OCI-M1 (cell line): ENCODE measurements around the gene PCDH11Y.
"Not testable (repeated sequence)": the region's sequence is repeated elsewhere in the genome, so short reads cannot be mapped to it uniquely, and the experiment has no call there.

Source experiments
- DNase-seq: peaks from one replicate; lab custom pipeline; 2025; lab: John Stamatoyannopoulos, UW

PCDH11Y gene

DNA sequence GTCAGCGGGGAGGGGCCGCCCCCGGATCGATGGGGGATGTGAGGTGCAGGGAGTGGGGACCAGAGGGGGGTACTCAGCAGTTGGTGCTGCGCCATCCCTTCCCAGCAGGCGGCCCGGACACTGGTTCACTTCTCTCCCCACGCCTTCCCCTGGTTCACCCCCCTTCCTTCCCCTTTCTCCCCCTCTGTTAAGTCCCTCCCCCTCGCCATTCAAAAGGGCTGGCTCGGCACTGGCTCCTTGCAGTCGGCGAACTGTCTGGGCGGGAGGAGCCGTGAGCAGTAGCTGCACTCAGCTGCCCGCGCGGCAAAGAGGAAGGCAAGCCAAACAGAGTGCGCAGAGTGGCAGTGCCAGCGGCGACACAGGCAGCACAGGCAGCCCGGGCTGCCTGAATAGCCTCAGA, at the start of gene PCDH11Y:
TSS of gene PCDH11Y (plus strand) at position 240 of the 400 bp plus-strand sequence. CDS start 56,804 bp downstream, outside the sequence.
- DNase-seq, result not testable (repeated sequence)

- DNase-seq, result not testable (repeated sequence)
Measured at GRCh38 chrY:4967894-4968293, 32.2 kb upstream of the PCDH11Y start.

DNA sequence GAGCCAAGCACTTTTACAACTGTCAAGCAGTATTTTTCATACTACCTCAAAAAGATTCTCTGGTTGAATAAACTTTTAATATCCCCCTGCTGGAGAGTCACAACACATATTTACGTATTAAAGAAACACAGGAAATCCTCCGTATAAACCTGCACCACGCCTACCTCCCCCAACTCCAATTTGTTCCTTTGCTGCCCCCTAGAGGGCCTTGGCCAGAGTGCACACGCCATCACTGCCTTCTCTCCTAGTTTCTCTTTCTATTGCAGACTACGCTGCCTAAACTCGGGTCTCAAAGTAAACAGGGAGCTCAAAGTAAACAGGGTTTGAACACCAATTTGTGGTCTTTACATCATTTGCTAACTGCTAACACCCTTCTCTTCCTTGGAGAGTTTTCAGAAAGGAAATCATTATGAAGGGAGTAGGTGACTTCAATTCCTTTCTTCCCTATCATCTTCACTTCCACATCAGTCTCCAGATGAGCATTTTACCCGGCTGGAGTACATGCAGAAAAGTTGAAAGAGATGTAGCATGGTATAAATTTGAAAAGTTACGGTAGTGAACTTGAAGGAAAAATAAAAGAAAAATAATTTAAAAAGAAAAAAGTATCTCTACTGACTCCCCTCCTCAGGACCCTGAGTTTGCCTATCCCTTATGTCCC, 8.2 kb upstream of the PCDH11Y start:
- DNase-seq, result not testable (repeated sequence)

DNA sequence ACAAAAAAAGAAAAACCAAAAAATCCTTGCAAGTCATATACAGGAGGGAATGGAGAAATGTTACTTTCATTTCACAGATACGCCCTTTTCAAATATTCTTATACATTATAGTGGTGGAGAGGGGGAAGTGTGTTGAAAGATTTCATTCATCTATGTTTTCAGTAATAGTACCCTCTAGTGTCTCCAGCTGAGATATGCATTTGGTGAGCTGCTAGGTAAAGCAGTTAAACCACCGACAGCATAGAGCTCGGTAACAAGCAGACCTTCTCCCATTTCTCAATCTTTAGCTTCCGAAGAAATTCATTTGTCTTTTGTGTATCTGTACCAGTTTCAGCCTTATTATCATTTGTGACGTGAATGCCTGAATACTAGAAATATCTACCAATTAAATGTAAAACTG, 5.2 kb upstream of the PCDH11Y start:
- DNase-seq, result not testable (repeated sequence)

DNA sequence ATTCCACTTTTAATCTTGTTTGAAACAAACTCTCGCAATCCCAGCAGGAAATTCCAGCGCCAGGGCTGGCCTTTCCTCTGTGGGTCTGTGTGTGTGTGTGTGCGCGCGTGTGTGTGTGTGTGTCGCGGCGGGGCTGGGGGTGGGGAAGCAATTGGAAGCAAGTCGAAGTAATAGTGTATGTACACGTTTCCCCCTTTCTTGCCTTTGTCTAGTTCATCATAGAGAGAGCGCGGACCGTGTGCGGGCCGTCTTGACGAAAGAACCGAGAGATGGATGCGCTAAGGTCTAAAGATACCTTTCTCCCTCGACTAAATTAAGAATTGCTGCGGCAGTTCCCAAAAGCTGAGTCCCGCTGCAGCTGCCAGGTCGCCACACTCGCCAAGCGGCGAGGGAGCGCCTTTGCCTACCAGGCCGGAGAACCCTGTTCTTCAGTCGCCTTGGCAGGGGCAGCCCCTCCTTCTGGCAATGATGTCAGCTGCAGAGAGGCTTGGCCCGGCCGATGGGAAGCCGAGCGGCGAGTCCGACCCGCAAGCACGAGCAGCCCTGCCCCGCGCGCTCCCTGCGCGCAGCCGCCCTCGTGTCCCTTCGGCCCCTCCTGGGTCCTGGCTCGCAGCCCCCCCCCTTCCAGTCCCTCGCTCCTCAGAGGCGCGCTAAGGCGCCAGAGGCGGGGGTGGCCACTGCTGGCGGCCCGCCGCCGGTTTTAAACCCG, 2.5 kb downstream of the PCDH11Y start:
- DNase-seq, result not testable (repeated sequence)

DNA sequence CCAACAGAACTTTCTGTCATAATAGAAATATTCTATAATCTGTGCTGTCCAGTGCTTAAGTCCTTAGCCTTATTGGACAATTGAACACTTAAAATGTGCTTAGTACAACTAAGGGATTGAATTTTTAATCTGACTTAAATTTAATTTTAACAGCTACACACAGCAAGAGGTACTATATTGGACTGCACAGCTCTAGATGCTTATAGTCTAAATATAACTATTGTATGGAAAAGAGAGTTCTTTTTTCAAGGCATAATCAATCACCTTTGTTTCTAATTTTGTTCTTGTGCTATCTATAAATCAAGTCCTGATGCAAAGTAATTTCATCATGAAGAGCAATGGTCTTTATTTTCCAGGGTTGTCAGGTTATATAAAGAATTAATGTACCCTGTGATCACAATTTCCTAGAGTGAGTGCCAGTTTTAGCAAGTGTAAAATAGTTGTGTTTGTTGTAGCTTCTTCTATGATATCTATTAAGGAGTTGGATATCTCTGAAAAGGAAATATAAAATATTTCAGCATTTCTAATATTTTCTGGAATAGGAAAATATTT, 39.0 kb downstream of the PCDH11Y start:
- not testable (repeated sequence) for DNase-seq

- not testable (repeated sequence) for DNase-seq
Measured at GRCh38 chrY:5083017-5083416, 82.9 kb downstream of the PCDH11Y start.

DNA sequence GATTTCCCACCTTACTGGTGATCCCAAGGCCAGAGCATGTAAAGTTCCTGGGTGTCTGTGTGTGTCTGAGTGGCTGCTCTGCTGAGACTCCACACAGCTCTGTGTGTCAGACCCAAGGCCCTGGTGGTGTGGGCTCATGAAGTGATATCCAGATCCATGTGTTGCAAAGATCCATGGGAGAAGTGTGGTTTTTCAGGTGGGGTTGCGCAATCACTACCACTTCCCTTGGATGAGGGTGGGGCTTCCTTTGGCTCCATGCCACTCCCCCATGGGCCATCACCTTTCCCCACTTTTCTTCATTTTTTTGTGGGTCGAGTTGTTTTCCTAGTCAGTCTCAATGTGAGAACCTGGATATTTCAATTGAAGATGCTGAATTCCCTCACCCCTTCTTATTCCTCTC, 182.9 kb downstream of the PCDH11Y start:
- DNase-seq, result not testable (repeated sequence)

DNA sequence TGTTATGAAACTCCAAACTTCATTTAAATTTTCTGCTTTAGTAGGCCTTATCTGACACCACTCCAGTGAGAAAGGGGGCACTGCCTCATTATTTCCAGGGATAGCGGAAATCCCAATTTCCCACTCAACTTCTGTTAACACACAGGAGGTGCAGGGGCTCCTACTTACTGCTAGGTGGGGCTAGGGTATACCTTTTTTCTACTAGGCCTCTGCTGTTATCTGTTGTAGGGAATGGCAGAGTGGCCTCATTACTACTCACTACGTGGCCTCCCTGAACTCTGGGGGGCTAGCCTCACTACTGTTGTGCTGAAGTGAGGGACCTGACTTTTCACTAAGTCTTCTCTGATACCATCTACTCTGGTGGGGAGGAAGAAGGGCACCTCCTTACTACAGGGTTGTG, 215.0 kb downstream of the PCDH11Y start:
- DNase-seq, result not testable (repeated sequence)

DNA sequence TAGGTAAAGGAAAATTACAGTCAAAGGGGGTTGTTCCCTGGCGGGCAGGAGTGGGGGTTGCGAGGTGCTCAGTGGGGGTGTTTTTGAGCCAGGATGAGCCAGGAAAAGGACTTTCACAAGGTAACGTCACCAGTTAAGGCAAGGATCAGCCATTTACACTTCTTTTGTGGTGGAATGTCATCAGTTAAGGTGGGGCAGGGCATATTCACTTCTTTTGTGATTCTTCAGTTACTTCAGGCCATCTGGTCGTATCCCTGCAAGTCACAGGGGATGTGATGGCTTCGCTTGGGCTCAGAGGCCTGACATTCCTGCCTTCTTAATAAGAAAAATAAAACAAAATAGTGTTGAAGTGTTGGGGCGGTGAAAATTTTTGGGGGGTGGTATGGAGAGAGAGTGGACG, 324.8 kb downstream of the PCDH11Y start:
- DNase-seq, result not testable (repeated sequence)

DNA sequence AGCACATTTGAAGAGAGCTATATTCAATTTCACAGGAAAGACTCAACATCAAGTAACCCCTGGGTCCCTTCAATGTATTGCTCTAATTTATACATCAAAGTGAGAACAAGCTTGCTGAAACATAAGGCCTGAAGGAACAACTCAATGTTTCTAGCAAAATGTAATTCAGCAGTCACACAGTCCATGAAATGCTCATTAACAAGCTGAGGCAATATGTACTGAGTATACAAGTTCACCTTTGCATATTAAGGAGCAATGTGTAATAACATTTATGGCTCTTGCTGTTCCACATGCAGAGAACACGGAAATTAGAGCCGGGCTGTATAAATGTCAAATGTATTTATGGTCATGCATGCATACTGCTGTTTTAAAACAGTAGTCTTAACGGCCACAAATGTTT, 342.1 kb downstream of the PCDH11Y start:
- DNase-seq, result not testable (repeated sequence)

DNA sequence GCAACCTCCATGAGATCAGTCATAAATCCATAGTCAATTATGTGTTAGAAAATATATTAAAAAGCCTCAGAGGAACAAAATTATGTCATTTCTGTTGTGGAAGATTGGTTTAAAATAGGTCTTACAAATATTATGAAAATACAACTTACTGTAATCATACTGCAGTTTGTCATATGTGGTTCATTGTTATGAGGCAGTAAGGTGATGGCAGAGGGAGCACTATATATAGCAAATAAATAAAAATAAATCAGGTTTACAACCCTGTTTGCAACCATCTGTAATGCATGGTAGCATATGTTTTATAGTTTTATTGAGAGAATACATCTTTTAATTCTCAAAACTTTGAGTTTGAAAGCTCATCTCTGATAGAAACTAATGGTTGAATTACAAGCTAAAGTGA, 543.6 kb downstream of the PCDH11Y start:
- not testable (repeated sequence) for DNase-seq

- DNase-seq, result not testable (repeated sequence)
Measured at GRCh38 chrY:5638589-5638988, 638.5 kb downstream of the PCDH11Y start.

DNA sequence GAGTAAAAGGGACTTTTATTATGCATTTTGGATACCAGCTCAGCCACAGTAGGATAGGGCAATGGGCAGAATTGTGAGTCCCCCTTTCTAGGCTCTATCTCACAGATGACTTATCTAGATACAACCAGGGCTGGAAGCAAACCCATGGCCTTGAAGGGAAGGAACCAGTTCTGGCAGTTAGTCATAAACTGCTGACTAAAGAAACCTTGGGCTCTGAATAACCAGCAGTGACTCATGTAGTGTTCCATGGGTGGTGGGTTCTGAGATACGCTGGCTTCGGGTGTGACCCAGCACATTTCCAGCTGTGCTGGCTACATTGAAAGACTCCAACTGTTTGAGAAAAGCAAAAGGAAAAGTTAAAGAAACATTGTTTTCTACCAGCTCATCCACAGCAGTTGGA, 679.2 kb downstream of the PCDH11Y start:
- not testable (repeated sequence) for DNase-seq

DNA sequence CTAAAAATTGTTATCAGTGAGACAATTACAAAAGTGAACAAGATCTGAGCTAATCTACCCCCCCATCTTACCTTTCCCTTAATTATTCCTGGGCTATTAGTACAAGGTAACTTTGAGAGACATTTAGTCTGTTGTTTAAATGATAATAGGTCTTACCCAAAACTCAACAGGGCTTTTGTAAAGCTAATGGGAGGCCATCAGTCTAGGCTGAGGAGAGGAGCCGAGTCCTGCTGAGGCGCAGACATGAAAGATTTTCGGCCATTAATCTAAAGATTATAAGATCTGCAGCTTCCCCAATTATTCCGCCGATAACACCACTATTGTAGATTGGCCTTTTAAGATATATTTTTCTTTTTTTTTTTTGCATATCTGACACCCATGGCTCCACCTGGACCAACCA, 708.6 kb downstream of the PCDH11Y start:
- not testable (repeated sequence) for DNase-seq

GRCh38 chrY:5709788-5710381, 709.8 kb downstream of the PCDH11Y start:
- not testable (repeated sequence) for DNase-seq

DNA sequence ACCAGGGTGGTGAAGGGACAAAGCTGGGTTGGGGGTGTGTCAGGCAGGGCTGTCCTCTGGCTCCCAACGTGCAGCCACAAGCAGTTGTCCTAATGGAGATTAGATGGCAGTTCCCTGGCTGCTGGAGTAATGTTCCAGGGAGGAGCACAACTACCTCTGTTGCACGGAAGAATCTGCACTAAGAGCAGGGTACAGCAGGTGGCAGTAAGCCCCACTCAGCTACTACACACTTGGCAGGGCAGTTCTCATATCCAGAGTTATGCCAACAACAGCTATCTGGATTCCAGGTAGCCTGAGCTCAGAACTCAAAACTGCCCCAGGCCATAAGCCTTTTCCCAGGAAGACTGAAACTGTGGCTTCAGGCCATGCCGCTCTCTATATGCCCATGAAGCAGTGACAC, 761.3 kb downstream of the PCDH11Y start:
- DNase-seq, result not testable (repeated sequence)

DNA sequence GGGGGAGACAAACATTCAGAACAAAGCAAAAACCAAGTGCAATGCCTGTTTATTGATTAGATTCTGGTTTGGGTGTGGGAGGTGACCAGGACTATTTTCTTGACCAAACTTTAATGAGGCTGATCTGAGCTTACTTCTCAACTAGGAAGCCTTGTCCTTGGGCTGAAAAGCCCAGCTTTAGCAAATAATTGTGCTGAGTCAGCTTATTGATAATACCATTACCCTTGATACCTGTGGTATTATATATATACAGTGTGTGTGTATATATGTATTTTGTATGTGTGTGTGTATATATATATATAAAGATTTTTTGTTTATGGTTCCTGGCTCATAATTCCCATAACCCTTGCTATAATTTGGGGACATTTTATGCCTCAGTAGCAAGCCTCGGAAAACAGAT, 776.4 kb downstream of the PCDH11Y start:
- not testable (repeated sequence) for DNase-seq
